Large intestine (tissue), 3 donors: Measurements from ENCODE around the gene RSRC1. TPM values are rescaled to one million over a fixed set of nuclear protein-coding genes. Genes with fewer than 3 reads are reported as not detected.
"Not testable (repeated sequence)": the region's sequence is repeated elsewhere in the genome, so short reads cannot be mapped to it uniquely, and the experiment has no call there.

Experiments used
- DNase-seq, 2 donors: peaks; one replicate each; pipeline versions ENCODE4 v3.0.0 to v3.0.0-alpha.2; 2013
- H3K27ac ChIP-seq: one replicate; pipeline ENCODE4 v1.5.1; 2013; ENCODE audit warnings: low read length
- H3K27me3 ChIP-seq: 2 replicates; pipeline ENCODE4 v1.6.1; 2013; ENCODE audit warnings: low read length; ENCODE audit not compliant: control insufficient read depth, insufficient read depth
- H3K36me3 ChIP-seq: 2 replicates; pipeline ENCODE4 v1.6.1; 2013; ENCODE audit warnings: low read length; ENCODE audit not compliant: control insufficient read depth, insufficient read depth
- H3K4me1 ChIP-seq: one replicate; pipeline ENCODE4 v1.6.1; 2013; ENCODE audit warnings: low read length; ENCODE audit not compliant: control insufficient read depth, insufficient read depth
- H3K4me3 ChIP-seq: one replicate; pipeline ENCODE4 v1.5.1; 2013; ENCODE audit warnings: low read length
- H3K9me3 ChIP-seq: one replicate; pipeline ENCODE4 v1.6.1; 2013; ENCODE audit warnings: mild to moderate bottlenecking, low read depth, low read length, moderate library complexity; ENCODE audit not compliant: control insufficient read depth
- WGBS: methylation state at CpG from one replicate; pipeline ENCODE4 v1.1.5; 2013; ENCODE audit warnings: low lambda C conversion rate; ENCODE audit not compliant: insufficient coverage; 5-methylcytosine and 5-hydroxymethylcytosine counted together
- polyA plus RNA-seq: library from polyadenylated mRNA; unstranded; fragments of 120-200 nt; gene quantifications from one replicate; pipeline ENCODE4 v1.2.1, GENCODE V29; 2013

RSRC1 gene
- polyA plus RNA-seq, 1 donor, result 22.4 TPM

DNA sequence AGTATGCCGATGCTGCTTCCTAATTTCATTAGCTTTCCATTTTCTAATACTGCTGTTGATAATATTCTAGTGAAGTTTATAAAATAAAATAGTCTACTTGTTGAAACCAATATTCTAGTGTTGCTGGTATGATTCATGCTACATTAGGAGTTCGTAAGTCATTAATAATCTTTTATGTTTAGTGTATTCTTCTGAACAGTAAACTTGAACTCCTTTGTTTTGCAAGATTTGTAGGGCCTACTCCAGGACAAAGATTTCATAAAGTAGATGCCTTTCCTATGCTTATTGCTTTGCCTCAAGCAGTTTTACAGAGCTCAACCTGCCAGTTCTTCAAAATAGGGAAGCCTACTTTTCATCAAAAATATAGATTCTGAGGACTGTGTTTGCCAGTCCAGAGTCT is 111.5 kb downstream of the RSRC1 start:
- H3K36me3 ChIP-seq, result no peaks in the 10 kb centered on the region
- no peak overlapping the region for H3K4me3 ChIP-seq
- no peak overlapping the region for H3K27ac ChIP-seq
- 100% methylated on average over 1 of the region's 2 CpGs for WGBS
- H3K27me3 ChIP-seq, result no peaks in the 10 kb centered on the region
- H3K4me1 ChIP-seq, result no peaks in the 10 kb centered on the region
- no peaks in the 10 kb centered on the region for H3K9me3 ChIP-seq
- DNase-seq, result no peak

DNA sequence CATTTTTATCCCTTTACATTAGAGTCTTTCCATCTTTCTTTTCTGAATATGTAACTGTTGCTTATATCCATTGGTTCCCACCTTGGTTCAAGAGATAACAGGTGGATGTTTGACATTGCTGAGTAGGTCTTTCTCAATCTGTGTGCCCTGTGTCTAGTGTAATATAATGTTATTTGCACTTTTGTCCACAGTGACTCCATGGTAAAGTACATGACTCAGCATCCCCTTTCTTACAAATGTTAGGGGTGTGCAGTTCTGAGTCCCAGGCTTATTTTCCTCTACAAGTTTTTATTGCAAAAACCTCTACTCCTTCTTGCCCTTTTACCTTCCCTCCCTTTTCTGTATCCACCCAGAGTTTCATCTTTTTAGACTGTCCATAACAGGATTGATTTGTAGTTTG is 116.5 kb downstream of the RSRC1 start:
- H3K27ac ChIP-seq, result no peak overlapping the region
- no peak overlapping the region for H3K4me3 ChIP-seq
- no peaks in the 10 kb centered on the region for H3K4me1 ChIP-seq
- peaks cover 2% of the 10 kb centered on the region for H3K36me3 ChIP-seq
- no peaks in the 10 kb centered on the region for H3K27me3 ChIP-seq
- no peak for DNase-seq
- H3K9me3 ChIP-seq, result no peaks in the 10 kb centered on the region

DNA sequence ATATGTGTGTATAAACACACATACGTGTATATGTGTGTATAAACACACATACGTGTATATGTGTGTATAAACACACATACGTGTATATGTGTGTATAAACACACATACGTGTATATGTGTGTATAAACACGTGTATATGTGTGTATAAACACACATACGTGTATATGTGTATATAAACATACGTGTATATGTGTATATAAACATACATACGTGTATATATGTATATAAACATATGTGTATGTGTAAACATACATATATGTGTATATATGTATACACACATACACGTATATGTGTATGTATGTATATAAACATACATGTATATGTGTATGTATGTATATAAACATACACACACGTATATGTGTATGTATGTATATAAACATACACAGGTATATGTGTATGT is 119.1 kb downstream of the RSRC1 start:
- not testable (repeated sequence) for DNase-seq, H3K9me3 ChIP-seq, H3K36me3 ChIP-seq, H3K27me3 ChIP-seq, H3K4me3 ChIP-seq, H3K4me1 ChIP-seq, H3K27ac ChIP-seq
- 87% methylated on average over 3 of the region's 10 CpGs for WGBS

DNA sequence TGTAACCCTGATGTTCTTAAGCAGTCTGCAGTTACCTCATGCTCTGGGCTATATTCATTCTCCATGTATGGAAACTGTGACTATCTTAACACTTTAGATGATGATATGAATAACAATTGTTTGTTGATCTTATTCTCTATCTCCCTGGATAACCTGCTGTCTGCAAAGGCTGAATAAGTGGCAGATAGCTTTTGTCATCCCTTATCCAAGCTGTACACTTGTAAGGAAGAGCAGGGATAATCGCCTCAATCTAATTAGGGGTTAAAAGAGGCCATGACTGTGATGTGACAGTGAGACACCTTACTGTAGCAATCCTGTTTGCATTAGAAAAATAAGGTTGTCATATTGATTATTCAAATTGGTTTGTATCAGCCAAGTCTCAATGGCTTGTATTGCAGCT is 123.9 kb downstream of the RSRC1 start:
- no peaks in the 10 kb centered on the region for H3K9me3 ChIP-seq
- H3K4me1 ChIP-seq, result no peaks in the 10 kb centered on the region
- H3K27me3 ChIP-seq, result no peaks in the 10 kb centered on the region
- no peak for DNase-seq
- peaks cover 2% of the 10 kb centered on the region for H3K36me3 ChIP-seq
- WGBS, result no CpG with 5 or more reads among the region's 1 CpG
- H3K4me3 ChIP-seq, result no peak overlapping the region
- no peak overlapping the region for H3K27ac ChIP-seq

DNA sequence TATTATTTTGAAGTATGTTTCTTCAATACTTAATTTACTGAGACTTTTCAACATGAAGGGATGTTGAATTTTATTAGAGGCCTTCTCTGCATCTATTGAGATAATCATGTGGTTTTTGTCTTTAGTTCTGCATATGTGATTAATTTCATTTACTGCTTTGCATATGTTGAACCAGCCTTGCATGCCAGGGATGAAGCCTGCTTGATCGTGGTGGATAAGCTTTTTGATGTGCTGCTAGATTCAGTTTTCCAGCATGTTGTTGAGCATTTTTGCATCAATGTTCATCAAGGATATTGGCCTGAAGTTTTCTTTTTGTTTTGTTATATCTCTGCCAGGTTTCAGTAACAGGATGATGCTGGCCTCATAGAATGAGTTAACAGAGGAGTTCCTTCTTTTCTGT is 134.4 kb downstream of the RSRC1 start:
- WGBS, result no CpG with 5 or more reads among the region's 1 CpG

DNA sequence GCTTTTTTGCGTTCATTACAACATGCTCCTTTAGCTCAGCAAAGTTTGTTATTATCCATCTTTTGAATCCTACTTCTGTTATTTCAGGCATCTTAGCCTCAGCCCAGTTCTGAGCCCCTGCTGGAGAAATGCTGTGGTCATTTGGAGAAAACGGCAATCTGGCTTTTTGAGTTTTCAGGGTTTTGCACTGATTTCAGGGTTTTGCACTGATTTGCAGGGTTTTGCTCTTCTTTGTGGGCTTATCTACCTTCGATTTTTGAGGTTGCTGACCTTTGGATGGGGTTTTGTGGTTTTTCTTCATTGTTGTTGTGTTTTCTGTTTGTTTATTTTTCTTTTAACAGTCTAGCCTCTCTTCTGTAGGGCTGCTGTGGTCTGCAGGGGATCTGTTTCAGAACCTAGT is 137.4 kb downstream of the RSRC1 start:
- H3K4me3 ChIP-seq, result no peak overlapping the region
- no peak overlapping the region for H3K27ac ChIP-seq
- WGBS, result 100% methylated on average over 1 of the region's 3 CpGs
- H3K36me3 ChIP-seq, result no peaks in the 10 kb centered on the region
- H3K9me3 ChIP-seq, result no peaks in the 10 kb centered on the region
- no peak for DNase-seq
- no peaks in the 10 kb centered on the region for H3K4me1 ChIP-seq
- no peaks in the 10 kb centered on the region for H3K27me3 ChIP-seq

More for the DNA sequence above, 134.4 kb downstream of the RSRC1 start:
- DNase-seq, result no peak
- Histone ChIP-seq H3K4me1 (no peaks in the 10 kb centered on the region), H3K27ac (no peak overlapping the region), H3K4me3 (no peak overlapping the region), H3K27me3 (no peaks in the 10 kb centered on the region), H3K36me3 (no peaks in the 10 kb centered on the region), H3K9me3 (no peaks in the 10 kb centered on the region)

DNA sequence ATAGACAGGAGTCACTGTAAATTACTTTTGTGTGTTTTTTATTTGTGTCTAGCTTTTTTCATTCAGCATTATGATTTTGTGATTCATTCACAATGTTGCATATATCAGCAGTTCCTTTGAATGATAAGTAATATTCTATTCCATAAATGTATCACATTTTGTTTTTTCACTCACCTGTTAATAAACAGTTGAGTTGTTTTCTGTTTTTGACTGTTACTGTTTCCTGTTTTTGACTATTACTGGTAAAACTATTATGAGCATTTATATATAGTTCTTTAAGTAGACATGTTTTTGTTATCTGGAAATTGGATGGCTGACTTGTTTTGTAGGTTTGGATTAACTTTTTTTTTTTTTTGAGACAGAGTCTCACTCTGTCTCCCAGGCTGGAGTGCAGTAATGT is 138.4 kb downstream of the RSRC1 start:
- no peak for DNase-seq
- H3K9me3 ChIP-seq, result no peaks in the 10 kb centered on the region
- no peaks in the 10 kb centered on the region for H3K36me3 ChIP-seq
- H3K27ac ChIP-seq, result no peak overlapping the region
- H3K27me3 ChIP-seq, result no peaks in the 10 kb centered on the region
- H3K4me3 ChIP-seq, result no peak overlapping the region
- no peaks in the 10 kb centered on the region for H3K4me1 ChIP-seq

DNA sequence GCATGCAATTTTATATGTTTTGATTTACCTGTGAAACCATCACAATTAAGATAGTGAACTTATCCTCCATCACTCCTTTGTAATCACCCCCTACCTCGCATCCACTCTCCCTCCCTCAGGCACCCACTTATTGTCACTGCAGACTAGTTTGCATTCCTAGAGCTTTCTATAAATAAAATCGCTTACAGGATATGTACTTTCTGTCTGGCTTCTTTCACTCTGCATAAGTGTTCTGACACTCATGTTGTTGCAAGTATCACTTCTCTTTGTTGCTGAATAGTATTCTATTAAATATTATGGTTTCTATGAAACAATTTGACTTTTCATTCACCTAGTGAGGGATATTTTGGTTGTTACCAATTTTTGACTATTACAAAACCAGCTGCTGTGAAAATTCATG is 139.3 kb downstream of the RSRC1 start:
- WGBS, result 80% methylated on average over 1 of the region's 2 CpGs

DNA sequence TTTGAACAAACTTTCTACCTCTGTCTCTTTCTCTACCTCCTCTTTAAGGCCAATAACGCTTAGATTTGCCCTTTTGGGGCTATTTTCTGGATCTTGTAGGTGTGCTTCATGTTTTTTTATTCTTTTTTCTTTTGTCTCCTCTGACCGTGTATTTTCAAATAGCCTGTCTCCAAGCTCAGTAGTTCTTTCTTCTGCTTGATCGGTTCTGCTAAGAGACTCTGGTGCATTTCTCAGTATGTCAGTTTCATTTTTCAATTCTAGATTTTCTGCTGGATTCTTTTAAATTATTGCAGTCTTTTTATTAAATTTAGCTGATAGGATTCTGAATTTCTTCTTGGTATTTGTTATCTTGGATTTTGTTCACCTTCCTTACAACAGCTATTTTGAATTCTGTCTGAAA is 148.7 kb downstream of the RSRC1 start:
- Histone ChIP-seq H3K4me1 (no peaks in the 10 kb centered on the region), H3K36me3 (no peaks in the 10 kb centered on the region), H3K27ac (no peak overlapping the region), H3K9me3 (no peaks in the 10 kb centered on the region), H3K27me3 (no peaks in the 10 kb centered on the region), H3K4me3 (no peak overlapping the region)
- no peak for DNase-seq
- 79% methylated on average over 3 of the region's 3 CpGs for WGBS

More for the DNA sequence above, 139.3 kb downstream of the RSRC1 start:
- Histone ChIP-seq H3K27ac (no peak overlapping the region), H3K9me3 (no peaks in the 10 kb centered on the region), H3K27me3 (no peaks in the 10 kb centered on the region), H3K36me3 (no peaks in the 10 kb centered on the region), H3K4me3 (no peak overlapping the region), H3K4me1 (no peaks in the 10 kb centered on the region)
- DNase-seq, result no peak

DNA sequence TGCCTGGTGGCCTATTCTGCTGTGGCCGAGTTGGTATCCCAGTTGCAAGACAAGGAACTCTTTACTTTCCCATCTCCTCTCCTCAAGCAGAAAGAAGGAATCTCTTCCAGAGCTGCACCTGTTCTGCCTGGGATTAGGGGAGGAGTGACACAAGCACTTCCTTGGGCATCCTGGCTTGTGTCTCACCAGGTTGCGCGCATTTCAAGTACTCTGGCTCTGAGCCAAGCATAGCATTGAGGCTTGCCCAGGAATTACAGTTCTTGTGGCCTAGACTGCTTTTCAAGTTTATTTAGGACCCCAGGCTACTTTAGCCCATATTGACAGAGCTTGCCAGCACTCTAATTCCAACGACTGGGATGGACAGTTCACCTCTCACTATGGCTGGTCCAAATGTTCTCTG is 150.5 kb downstream of the RSRC1 start:
- no peaks in the 10 kb centered on the region for H3K9me3 ChIP-seq
- no peak for DNase-seq
- WGBS, result no CpG with 5 or more reads among the region's 4 CpGs
- H3K4me1 ChIP-seq, result no peaks in the 10 kb centered on the region
- H3K27me3 ChIP-seq, result no peaks in the 10 kb centered on the region
- no peaks in the 10 kb centered on the region for H3K36me3 ChIP-seq
- H3K4me3 ChIP-seq, result no peak overlapping the region
- H3K27ac ChIP-seq, result no peak overlapping the region

DNA sequence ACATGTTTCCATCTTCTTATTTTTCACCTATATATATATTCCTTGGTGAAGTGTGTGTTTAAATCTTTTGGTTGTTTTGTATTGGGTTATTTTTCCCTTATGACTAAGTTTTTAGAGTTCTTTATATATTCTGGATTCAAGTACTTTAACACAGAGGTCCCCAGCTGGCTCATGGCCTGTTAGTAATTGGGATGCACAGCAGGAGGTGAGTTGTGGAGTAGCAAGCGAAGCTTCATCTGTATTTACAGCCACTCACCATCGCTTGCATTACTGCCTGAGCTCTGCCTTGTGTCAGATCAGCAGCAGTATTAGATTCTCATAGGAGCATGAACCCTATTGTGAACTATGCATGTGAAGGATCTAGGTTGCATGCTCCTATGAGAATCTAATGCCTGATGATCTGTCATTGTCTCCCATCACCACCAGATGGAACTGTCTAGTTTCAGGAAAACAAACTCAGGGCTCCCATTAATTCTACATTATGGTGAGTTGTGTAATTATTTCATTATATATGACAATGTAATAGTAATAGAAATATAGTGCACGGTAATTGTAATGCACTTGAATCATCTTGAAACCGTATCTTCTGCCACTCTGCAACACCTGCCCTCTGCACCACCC is 151.6 kb downstream of the RSRC1 start:
- H3K27me3 ChIP-seq, result no peaks in the 10 kb centered on the region
- WGBS, result 93% methylated on average over 2 of the region's 4 CpGs
- DNase-seq, result no peak
- H3K4me3 ChIP-seq, result no peak overlapping the region
- H3K27ac ChIP-seq, result no peak overlapping the region
- no peaks in the 10 kb centered on the region for H3K4me1 ChIP-seq
- peaks cover 7% of the 10 kb centered on the region for H3K9me3 ChIP-seq
- H3K36me3 ChIP-seq, result no peaks in the 10 kb centered on the region
